ENCODE data around the gene BAZ2B. TPM values are rescaled to one million over a fixed set of nuclear protein-coding genes. Genes with fewer than 3 reads are reported as not detected.

Gene BAZ2B
- total RNA-seq, 1 donor from 2014 or later = 32.4 TPM

- Histone ChIP-seq H3K9me3 (replicated peaks) (no peaks in the 10 kb centered on the region), H3K27me3 (ENCODE audit: low read depth) (no peaks in the 10 kb centered on the region), H3K4me1 (peaks cover 14% of the 10 kb centered on the region), H3K27ac (replicated peaks) (no peak overlapping the region), H3K36me3 (no peaks in the 10 kb centered on the region), H3K4me3 (no peak overlapping the region)
- DNase-seq = no peak
- TF ChIP-seq CTCF (IDR thresholded peaks at IDR 0.05; ENCODE audit: borderline replicate concordance) = no peak
- intact Hi-C loops (cut with micrococcal nuclease) = no loop called here
Observed at GRCh38 chr2:159561786-159562185, 54.6 kb downstream of the BAZ2B start.

GRCh38 chr2:159561242-159561641 lies 55.1 kb downstream of the BAZ2B start:
- intact Hi-C loops (cut with micrococcal nuclease) = no loop called here

GRCh38 chr2:159559034-159559433 lies 57.3 kb downstream of the BAZ2B start:
- Histone ChIP-seq H3K9me3 (replicated peaks) (no peaks in the 10 kb centered on the region), H3K4me1 (peaks cover 14% of the 10 kb centered on the region), H3K27me3 (ENCODE audit: low read depth) (no peaks in the 10 kb centered on the region), H3K36me3 (no peaks in the 10 kb centered on the region), H3K4me3 (no peak overlapping the region), H3K27ac (replicated peaks) (no peak overlapping the region)
- no peak for DNase-seq
- intact Hi-C loops (cut with micrococcal nuclease) = no loop called here
- TF ChIP-seq CTCF (IDR thresholded peaks at IDR 0.05; ENCODE audit: borderline replicate concordance) = no peak

More at GRCh38 chr2:159561242-159561641, 55.1 kb downstream of the BAZ2B start:
- no peak overlapping the region for H3K4me3 ChIP-seq
- peaks cover 14% of the 10 kb centered on the region for H3K4me1 ChIP-seq
- DNase-seq = no peak
- no peaks in the 10 kb centered on the region for H3K9me3 ChIP-seq (replicated peaks)
- H3K36me3 ChIP-seq = no peaks in the 10 kb centered on the region
- TF ChIP-seq CTCF (IDR thresholded peaks at IDR 0.05; ENCODE audit: borderline replicate concordance) = no peak
- no peaks in the 10 kb centered on the region for H3K27me3 ChIP-seq (ENCODE audit: low read depth)
- H3K27ac ChIP-seq (replicated peaks) = no peak overlapping the region

- no peaks in the 10 kb centered on the region for H3K36me3 ChIP-seq
- no peaks in the 10 kb centered on the region for H3K27me3 ChIP-seq (ENCODE audit: low read depth)
- H3K4me1 ChIP-seq = peaks cover 14% of the 10 kb centered on the region
- DNase-seq = no peak
- no peak for TF ChIP-seq CTCF (IDR thresholded peaks at IDR 0.05; ENCODE audit: borderline replicate concordance)
- intact Hi-C loops (cut with micrococcal nuclease) = no loop called here
- H3K9me3 ChIP-seq (replicated peaks) = no peaks in the 10 kb centered on the region
- no peak overlapping the region for H3K27ac ChIP-seq (replicated peaks)
- H3K4me3 ChIP-seq = no peak overlapping the region
Observed at GRCh38 chr2:159558479-159558878, 57.9 kb downstream of the BAZ2B start.

- intact Hi-C loops (cut with micrococcal nuclease) = no loop called here
- no peak for DNase-seq
- H3K4me3 ChIP-seq = no peak overlapping the region
Observed at GRCh38 chr2:159557437-159558034, 58.8 kb downstream of the BAZ2B start.

More at GRCh38 chr2:159557437-159558034, 58.8 kb downstream of the BAZ2B start:
- H3K27ac ChIP-seq (replicated peaks) = no peak overlapping the region
- H3K4me1 ChIP-seq = peaks cover 14% of the 10 kb centered on the region
- TF ChIP-seq CTCF (IDR thresholded peaks at IDR 0.05; ENCODE audit: borderline replicate concordance) = peak; percentile 62
- no peaks in the 10 kb centered on the region for H3K27me3 ChIP-seq (ENCODE audit: low read depth)
- H3K36me3 ChIP-seq = no peaks in the 10 kb centered on the region
- no peaks in the 10 kb centered on the region for H3K9me3 ChIP-seq (replicated peaks)

Measured in left ventricle myocardium inferior (tissue), 1 donor.